HepG2 (cell line): ENCODE results near the gene ETNK1.

ENCODE experiments used
- DNMT1 ChIP-seq: sonication (generic); formaldehyde crosslinking; IDR thresholded peaks from 2 replicates; pipeline ENCODE4 v1.5.1; 2020; ENCODE audit warnings: mild to moderate bottlenecking, missing genetic modification reagents
- GTF2F1 ChIP-seq: fragments of 150-350 bp; IDR thresholded peaks from 2 replicates; pipeline ENCODE4 v1.6.1; 2014; ENCODE audit warnings: low read length
- MAX ChIP-seq: IDR thresholded peaks from 2 replicates; pipeline ENCODE4 v1.6.1; 2012; ENCODE audit warnings: inconsistent platforms
- NRL ChIP-seq: sonication (generic); formaldehyde crosslinking; IDR thresholded peaks from 2 replicates; pipeline ENCODE4 v1.5.0; 2020; ENCODE audit warnings: missing genetic modification reagents, mild to moderate bottlenecking, moderate library complexity, borderline replicate concordance
- PTBP1 ChIP-seq: fragments of 200-400 bp; formaldehyde crosslinking; IDR thresholded peaks from 2 replicates; pipeline ENCODE4 v1.6.1; 2018; ENCODE audit warnings: low read length, low read depth; ENCODE audit not compliant: poor library complexity, severe bottlenecking
- REXO4 ChIP-seq: sonication (generic); formaldehyde crosslinking; IDR thresholded peaks from 2 replicates; pipeline ENCODE4 v1.8.0; 2022; ENCODE audit warnings: missing genetic modification reagents, mild to moderate bottlenecking, borderline replicate concordance
- RNF219 ChIP-seq: sonication (generic); formaldehyde crosslinking; IDR thresholded peaks from 2 replicates; pipeline ENCODE4 v1.5.0; 2020; ENCODE audit warnings: mild to moderate bottlenecking, missing genetic modification reagents
- TBL1XR1 ChIP-seq: fragments of 150-350 bp; IDR thresholded peaks from 2 replicates; pipeline ENCODE4 v1.6.1; 2014; ENCODE audit warnings: borderline replicate concordance, low read length; ENCODE audit not compliant: partially characterized antibody
- ZBTB21 ChIP-seq: sonication (generic); formaldehyde crosslinking; IDR thresholded peaks from 2 replicates; pipeline ENCODE4 v1.4.0; 2020; ENCODE audit warnings: missing genetic modification reagents
- ZBTB40 ChIP-seq, 2 experiments: fragments of 450-650 bp in 1 of 2; sonication (generic) in 1 of 2; formaldehyde crosslinking in 1 of 2; IDR thresholded peaks; 2 replicates each; pipeline versions ENCODE4 v1.6.1 to v1.8.0; 2016 to 2022; ENCODE audit warnings: antibody characterized with exemption in 1 of 2, mild to moderate bottlenecking in 1 of 2, missing genetic modification reagents in 1 of 2
- ZNF296 ChIP-seq: sonication (generic); formaldehyde crosslinking; conservative IDR thresholded peaks from 2 replicates; pipeline ENCODE4 v1.5.0; 2020; ENCODE audit warnings: mild to moderate bottlenecking, missing genetic modification reagents
- ZNF547 ChIP-seq: sonication (generic); formaldehyde crosslinking; IDR thresholded peaks from 2 replicates; pipeline ENCODE4 v1.5.1; 2020; ENCODE audit warnings: mild to moderate bottlenecking, missing genetic modification reagents

GRCh38 chr12:22698576-22698975, 73.6 kb downstream of the ETNK1 start:
- TF ChIP-seq ZBTB40 (IDR thresholded peaks at IDR 0.05) (no peak), ZBTB40 (CRISPR knock-in tag; IDR thresholded peaks at IDR 0.05) (no peak), ZNF296 (CRISPR knock-in tag) (no peak), TBL1XR1 (no peak), ZBTB21 (no peak), REXO4 (CRISPR knock-in tag) (no peak), RNF219 (CRISPR knock-in tag) (no peak), DNMT1 (no peak), NRL (CRISPR knock-in tag) (no peak), MAX (no peak), GTF2F1 (no peak), PTBP1 (no peak), ZNF547 (CRISPR knock-in tag) (no peak)
